Fibroblast of the aortic adventitia (primary cell): ENCODE data around the gene CA12. TPM values are rescaled to one million over a fixed set of nuclear protein-coding genes. Genes with fewer than 3 reads are reported as not detected.

ENCODE experiments used
- DNase-seq: peaks from one replicate; pipeline ENCODE4 v3.0.0-alpha.2; 2010; ENCODE audit warnings: low read depth
- H3K4me3 ChIP-seq: 2 replicates; pipeline ENCODE4 v1.5.1; 2011; ENCODE audit warnings: low read depth, mild to moderate bottlenecking, control low read depth, low read length, moderate library complexity
- CTCF ChIP-seq: IDR thresholded peaks from 2 replicates; pipeline ENCODE4 v1.5.1; 2011; ENCODE audit warnings: mild to moderate bottlenecking, low read length, control low read depth, inconsistent platforms; ENCODE audit not compliant: insufficient read depth
- total RNA-seq: library from RNA; depleted of rRNA; stranded (reverse); fragments of >200 nt; gene quantifications from 2 replicates; pipeline ENCODE4 v1.2.3, GENCODE V29; 2012; ENCODE audit warnings: low replicate concordance

The CA12 gene
- total RNA-seq, 1 donor: 174 TPM

- peak; percentile 96 for DNase-seq
- no peak overlapping the region for H3K4me3 ChIP-seq
- TF ChIP-seq CTCF: no peak
Observed at GRCh38 chr15:63371297-63371918, 10.2 kb downstream of the CA12 start.

GRCh38 chr15:63370764-63371163 is 10.9 kb downstream of the CA12 start:
- H3K4me3 ChIP-seq: no peak overlapping the region
- no peak for DNase-seq
- no peak for TF ChIP-seq CTCF

- peak; percentile 53 for DNase-seq
- no peak for TF ChIP-seq CTCF
- no peak overlapping the region for H3K4me3 ChIP-seq
Observed at GRCh38 chr15:63369781-63370180, 11.9 kb downstream of the CA12 start.

GRCh38 chr15:63369296-63369695 is 12.3 kb downstream of the CA12 start:
- no peak overlapping the region for H3K4me3 ChIP-seq
- no peak for DNase-seq
- TF ChIP-seq CTCF: no peak

- DNase-seq: no peak
- TF ChIP-seq CTCF: no peak
Observed at GRCh38 chr15:63368503-63368902, 13.1 kb downstream of the CA12 start.

GRCh38 chr15:63367900-63368299 is 13.7 kb downstream of the CA12 start:
- TF ChIP-seq CTCF: no peak
- no peak overlapping the region for H3K4me3 ChIP-seq
- no peak for DNase-seq

More at GRCh38 chr15:63368503-63368902, 13.1 kb downstream of the CA12 start:
- H3K4me3 ChIP-seq: no peak overlapping the region

GRCh38 chr15:63367390-63367789 is 14.3 kb downstream of the CA12 start:
- no peak for TF ChIP-seq CTCF
- H3K4me3 ChIP-seq: no peak overlapping the region
- DNase-seq: no peak
